OCI-LY3 (cell line): ENCODE measurements around the gene ADARB2.

Experiments used
- H2AFZ ChIP-seq: fragments of 200-600, 300-600 bp; shearing (Covaris generic); 2 replicates; pipeline ENCODE4 v1.6.0; 2014; ENCODE audit warnings: antibody characterized with exemption, low read depth, low read length
- H3K27ac ChIP-seq: fragments of 200-600, 300-600 bp; sonication (generic); 2 replicates; pipeline ENCODE4 v1.5.1; 2014; ENCODE audit warnings: mild to moderate bottlenecking, low read length, moderate library complexity, mixed read lengths
- H3K27me3 ChIP-seq: fragments of 200-600, 300-600 bp; sonication (generic); 2 replicates; pipeline ENCODE4 v1.6.1; 2014; ENCODE audit warnings: low read depth, low read length, mixed read lengths
- H3K36me3 ChIP-seq: fragments of 200-600, 300-600 bp; sonication (generic); replicated peaks from 2 replicates; pipeline ENCODE3; 2014; ENCODE audit warnings: low read depth, low read length, mixed read lengths
- H3K4me1 ChIP-seq: fragments of 300-600, 200-600 bp; sonication (generic); 2 replicates; pipeline ENCODE4 v1.6.1; 2014; ENCODE audit warnings: low read length, mixed read lengths
- H3K4me2 ChIP-seq: fragments of 200-600, 300-600 bp; sonication (generic); 2 replicates; pipeline ENCODE4 v1.6.1; 2014; ENCODE audit warnings: low read length, mixed read lengths
- H3K4me3 ChIP-seq: fragments of 300-600, 200-600 bp; sonication (generic); 2 replicates; pipeline ENCODE4 v1.5.1; 2014; ENCODE audit warnings: antibody characterized with exemption, mild to moderate bottlenecking, low read length, moderate library complexity
- H3K79me2 ChIP-seq: fragments of 300-600, 200-600 bp; shearing (Covaris generic); 2 replicates; pipeline ENCODE4 v1.6.1; 2014; ENCODE audit warnings: mild to moderate bottlenecking, low read length, mixed read lengths
- H3K9ac ChIP-seq: fragments of 300-600, 200-600 bp; shearing (Covaris generic); 2 replicates; pipeline ENCODE4 v1.6.0; 2014; ENCODE audit warnings: mild to moderate bottlenecking, low read length, moderate library complexity
- H3K9me3 ChIP-seq: fragments of 200-600, 300-600 bp; shearing (Covaris generic); 2 replicates; pipeline ENCODE4 v1.6.1; 2014; ENCODE audit warnings: low read length, mixed read lengths; ENCODE audit not compliant: insufficient read depth
- H4K20me1 ChIP-seq: fragments of 200-600, 300-600 bp; sonication (generic); 2 replicates; pipeline ENCODE4 v1.6.1; 2016; ENCODE audit warnings: low read length, mixed read lengths; ENCODE audit not compliant: insufficient read depth
- CTCF ChIP-seq: fragments of 200-600, 300-600 bp; sonication (generic); IDR thresholded peaks from 2 replicates; pipeline ENCODE4 v1.5.1; 2014; ENCODE audit warnings: antibody characterized with exemption, low read length, low read depth
- EZH2phosphoT487 ChIP-seq: fragments of 200-600 bp; shearing (Covaris generic); IDR thresholded peaks from 2 replicates; pipeline ENCODE4 v1.6.1; 2018; ENCODE audit warnings: antibody characterized with exemption, mixed run types, low read depth

ADARB2 gene

GRCh38 chr10:1188558-1189135 is 548.7 kb downstream of the ADARB2 start:
- no peaks in the 10 kb centered on the region for H3K4me1 ChIP-seq
- no peaks in the 10 kb centered on the region for H3K79me2 ChIP-seq
- no peak overlapping the region for H3K4me2 ChIP-seq
- TF ChIP-seq EZH2phosphoT487 (no peak), CTCF (no peak)
- H2AFZ ChIP-seq = no peak overlapping the region
- H3K4me3 ChIP-seq = no peak overlapping the region
- no peaks in the 10 kb centered on the region for H3K9me3 ChIP-seq
- no peaks in the 10 kb centered on the region for H3K36me3 ChIP-seq
- no peaks in the 10 kb centered on the region for H4K20me1 ChIP-seq
- no peak overlapping the region for H3K27ac ChIP-seq
- H3K27me3 ChIP-seq = 0 out of 2 replicates have a peak, but pooled peaks cover under 1% of the 10 kb centered on the region
- no peak overlapping the region for H3K9ac ChIP-seq

- H3K4me3 ChIP-seq = no peak overlapping the region
- no peak overlapping the region for H3K9ac ChIP-seq
- no peak overlapping the region for H3K4me2 ChIP-seq
- no peaks in the 10 kb centered on the region for H3K9me3 ChIP-seq
- H3K27ac ChIP-seq = no peak overlapping the region
- no peaks in the 10 kb centered on the region for H3K79me2 ChIP-seq
- H3K36me3 ChIP-seq = no peaks in the 10 kb centered on the region
- TF ChIP-seq CTCF = no peak
- no peak for TF ChIP-seq EZH2phosphoT487
- H3K27me3 ChIP-seq = no peaks in the 10 kb centered on the region
- no peak overlapping the region for H2AFZ ChIP-seq
- H4K20me1 ChIP-seq = no peaks in the 10 kb centered on the region
- H3K4me1 ChIP-seq = no peaks in the 10 kb centered on the region
Measured at GRCh38 chr10:1187855-1188557, 549.3 kb downstream of the ADARB2 start.

GRCh38 chr10:1187151-1187854 is 550.0 kb downstream of the ADARB2 start:
- Histone ChIP-seq H2AFZ (no peak overlapping the region), H3K4me2 (no peak overlapping the region), H3K36me3 (no peaks in the 10 kb centered on the region), H3K9ac (no peak overlapping the region), H3K9me3 (no peaks in the 10 kb centered on the region), H4K20me1 (no peaks in the 10 kb centered on the region), H3K79me2 (no peaks in the 10 kb centered on the region), H3K27ac (no peak overlapping the region), H3K4me3 (no peak overlapping the region), H3K27me3 (no peaks in the 10 kb centered on the region), H3K4me1 (no peaks in the 10 kb centered on the region)
- TF ChIP-seq CTCF (no peak), EZH2phosphoT487 (no peak)

GRCh38 chr10:1186683-1186990 is 550.7 kb downstream of the ADARB2 start:
- Histone ChIP-seq H3K36me3 (no peaks in the 10 kb centered on the region), H3K79me2 (no peaks in the 10 kb centered on the region), H4K20me1 (no peaks in the 10 kb centered on the region), H3K4me3 (no peak overlapping the region), H3K27ac (no peak overlapping the region), H3K4me1 (no peaks in the 10 kb centered on the region), H3K9me3 (no peaks in the 10 kb centered on the region), H3K9ac (no peak overlapping the region), H3K4me2 (no peak overlapping the region), H2AFZ (no peak overlapping the region), H3K27me3 (no peaks in the 10 kb centered on the region)
- TF ChIP-seq CTCF (no peak), EZH2phosphoT487 (no peak)
